Right lobe of liver (tissue), 4 donors: Measurements from ENCODE around the gene SLC39A11.

Experiments used
- POLR2A ChIP-seq: fragments of 450-650 bp; IDR thresholded peaks from one replicate; pipeline ENCODE4 v1.6.1; 2017; ENCODE audit warnings: antibody characterized with exemption, mild to moderate bottlenecking
- TF ChIP-seq, protein P1 (sequence below), 4 donors: fragments of 200-600 bp in 3 of 4; fragments of 450-650 bp in 1 of 4; IDR thresholded peaks; one replicate each; pipeline versions ENCODE4 v1.5.1 to v1.8.0; 2016 to 2022; ENCODE audit warnings: antibody characterized with exemption in 4 of 4, mild to moderate bottlenecking in 2 of 4
- donor health status: DM: no; HTN: no; CAD: no.
- donor health status: DM: no; HTN: no; CAD: no.
- donor health status: DM: no; HTN: yes; CAD: no.

GRCh38 chr17:72715906-72716572, 376.4 kb downstream of the SLC39A11 start:
- TF ChIP-seq POLR2A = no peak
- TF ChIP-seq, protein P1, sequence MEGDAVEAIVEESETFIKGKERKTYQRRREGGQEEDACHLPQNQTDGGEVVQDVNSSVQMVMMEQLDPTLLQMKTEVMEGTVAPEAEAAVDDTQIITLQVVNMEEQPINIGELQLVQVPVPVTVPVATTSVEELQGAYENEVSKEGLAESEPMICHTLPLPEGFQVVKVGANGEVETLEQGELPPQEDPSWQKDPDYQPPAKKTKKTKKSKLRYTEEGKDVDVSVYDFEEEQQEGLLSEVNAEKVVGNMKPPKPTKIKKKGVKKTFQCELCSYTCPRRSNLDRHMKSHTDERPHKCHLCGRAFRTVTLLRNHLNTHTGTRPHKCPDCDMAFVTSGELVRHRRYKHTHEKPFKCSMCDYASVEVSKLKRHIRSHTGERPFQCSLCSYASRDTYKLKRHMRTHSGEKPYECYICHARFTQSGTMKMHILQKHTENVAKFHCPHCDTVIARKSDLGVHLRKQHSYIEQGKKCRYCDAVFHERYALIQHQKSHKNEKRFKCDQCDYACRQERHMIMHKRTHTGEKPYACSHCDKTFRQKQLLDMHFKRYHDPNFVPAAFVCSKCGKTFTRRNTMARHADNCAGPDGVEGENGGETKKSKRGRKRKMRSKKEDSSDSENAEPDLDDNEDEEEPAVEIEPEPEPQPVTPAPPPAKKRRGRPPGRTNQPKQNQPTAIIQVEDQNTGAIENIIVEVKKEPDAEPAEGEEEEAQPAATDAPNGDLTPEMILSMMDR (IDR thresholded peaks at IDR 0.05) = no peak
